MM.1S (cell line): ENCODE results near the gene TMEM191C.

Experiments used
- DNase-seq: peaks from one replicate; pipeline ENCODE4 v3.0.0-alpha.2; 2015
- H2AFZ ChIP-seq: fragments of 300-600 bp; sonication (generic); 2 replicates; pipeline ENCODE4 v1.6.0; 2016; ENCODE audit warnings: antibody characterized with exemption, low read length
- H3F3A ChIP-seq: fragments of 300-600 bp; sonication (generic); 2 replicates; pipeline ENCODE4 v1.6.1; 2016; ENCODE audit warnings: mild to moderate bottlenecking, antibody characterized with exemption, low read length, moderate library complexity, mixed read lengths; ENCODE audit not compliant: insufficient read depth
- H3K27ac ChIP-seq: fragments of 300-600 bp; sonication (generic); 2 replicates; pipeline ENCODE4 v1.5.1; 2016; ENCODE audit warnings: mild to moderate bottlenecking, low read length
- H3K27me3 ChIP-seq: fragments of 300-600 bp; sonication (generic); replicated peaks from 2 replicates; pipeline ENCODE4 v1.6.0; 2016; ENCODE audit warnings: low read length; ENCODE audit not compliant: insufficient read depth
- H3K36me3 ChIP-seq: fragments of 300-600 bp; sonication (generic); replicated peaks from 2 replicates; pipeline ENCODE4 v1.6.1; 2016; ENCODE audit warnings: mild to moderate bottlenecking, low read length, mixed read lengths; ENCODE audit not compliant: insufficient read depth
- H3K4me1 ChIP-seq: fragments of 300-600 bp; sonication (generic); 2 replicates; pipeline ENCODE4 v1.6.1; 2016; ENCODE audit warnings: low read length, mixed read lengths
- H3K4me2 ChIP-seq: fragments of 300-600 bp; sonication (generic); 2 replicates; pipeline ENCODE4 v1.6.0; 2016; ENCODE audit warnings: low read depth, low read length
- H3K4me3 ChIP-seq: fragments of 300-600 bp; sonication (generic); 2 replicates; pipeline ENCODE4 v1.5.1; 2016; ENCODE audit warnings: low read length, mixed read lengths
- H3K79me2 ChIP-seq: fragments of 300-600 bp; sonication (generic); 2 replicates; pipeline ENCODE4 v1.6.1; 2016; ENCODE audit warnings: mixed run types, low read length, mixed read lengths
- H3K9ac ChIP-seq: fragments of 300-600 bp; sonication (generic); 2 replicates; pipeline ENCODE4 v1.6.1; 2016; ENCODE audit warnings: low read length, mixed read lengths
- H3K9me2 ChIP-seq: fragments of 300-600 bp; sonication (generic); replicated peaks from 2 replicates; pipeline ENCODE4 v1.6.1; 2016; ENCODE audit warnings: mild to moderate bottlenecking, low read length, mixed read lengths; ENCODE audit not compliant: insufficient read depth
- H3K9me3 ChIP-seq: fragments of 300-600 bp; sonication (generic); replicated peaks from 2 replicates; pipeline ENCODE4 v1.6.1; 2016; ENCODE audit warnings: mild to moderate bottlenecking, low read length, mixed read lengths; ENCODE audit not compliant: insufficient read depth
- H4K20me1 ChIP-seq: fragments of 300-600 bp; sonication (generic); 2 replicates; pipeline ENCODE4 v1.6.1; 2016; ENCODE audit warnings: mild to moderate bottlenecking, low read length, moderate library complexity, mixed read lengths; ENCODE audit not compliant: insufficient read depth
- EZH2 ChIP-seq: fragments of 300-600 bp; sonication (generic); optimal IDR thresholded peaks from 2 replicates; pipeline ENCODE3; 2017; ENCODE audit warnings: low read depth, mild to moderate bottlenecking, antibody characterized with exemption, low read length, mixed read lengths
- EZH2phosphoT487 ChIP-seq: fragments of 300-600 bp; sonication (generic); IDR thresholded peaks from 2 replicates; pipeline ENCODE4 v1.6.1; 2018; ENCODE audit warnings: antibody characterized with exemption, low read length
- TF ChIP-seq, protein P1 (sequence below): fragments of 300-600 bp; sonication (generic); IDR thresholded peaks from 2 replicates; pipeline ENCODE4 v1.5.1; 2016; ENCODE audit warnings: antibody characterized with exemption, low read length, mixed read lengths

The TMEM191C gene

DNA sequence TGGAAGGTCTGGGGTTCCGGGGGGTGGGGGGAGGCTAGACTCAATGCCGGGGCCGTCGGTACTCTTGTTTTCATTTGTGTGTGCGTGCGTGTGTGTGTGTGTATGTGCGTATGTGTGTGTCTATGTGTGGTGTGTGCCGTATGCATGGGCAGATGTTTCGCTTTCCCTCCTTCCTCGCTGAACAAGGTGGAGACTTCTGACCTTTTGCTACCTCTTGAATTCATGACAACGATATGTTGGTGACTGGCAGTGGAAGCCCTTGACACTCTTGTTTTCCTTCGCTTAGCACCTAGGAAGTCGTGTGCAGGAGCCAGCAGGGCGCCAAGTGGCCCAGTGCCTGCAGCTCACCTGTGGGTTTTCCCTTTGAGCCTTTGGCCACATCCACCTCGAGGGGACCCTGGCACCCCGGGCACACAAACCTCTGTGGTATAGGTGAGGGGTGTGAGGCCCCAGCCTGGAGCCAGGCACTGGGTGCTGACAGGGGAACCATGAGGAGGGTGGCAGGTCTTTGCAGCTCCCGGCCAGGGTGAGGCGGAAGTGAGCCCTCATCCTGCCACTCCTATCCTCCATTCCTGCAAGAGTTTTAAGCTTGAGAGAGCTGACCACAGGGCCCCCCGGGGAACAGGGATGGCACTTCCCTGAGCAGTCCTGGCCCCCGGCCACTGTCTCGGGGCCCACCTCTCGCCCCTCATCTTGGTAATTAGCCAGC is 19.3 kb upstream of the TMEM191C start:
- H3K27me3 ChIP-seq: no peaks in the 10 kb centered on the region
- no peak overlapping the region for H3K9ac ChIP-seq
- H3K36me3 ChIP-seq: no peaks in the 10 kb centered on the region
- TF ChIP-seq EZH2 (no peak), EZH2phosphoT487 (no peak)
- TF ChIP-seq, protein P1, sequence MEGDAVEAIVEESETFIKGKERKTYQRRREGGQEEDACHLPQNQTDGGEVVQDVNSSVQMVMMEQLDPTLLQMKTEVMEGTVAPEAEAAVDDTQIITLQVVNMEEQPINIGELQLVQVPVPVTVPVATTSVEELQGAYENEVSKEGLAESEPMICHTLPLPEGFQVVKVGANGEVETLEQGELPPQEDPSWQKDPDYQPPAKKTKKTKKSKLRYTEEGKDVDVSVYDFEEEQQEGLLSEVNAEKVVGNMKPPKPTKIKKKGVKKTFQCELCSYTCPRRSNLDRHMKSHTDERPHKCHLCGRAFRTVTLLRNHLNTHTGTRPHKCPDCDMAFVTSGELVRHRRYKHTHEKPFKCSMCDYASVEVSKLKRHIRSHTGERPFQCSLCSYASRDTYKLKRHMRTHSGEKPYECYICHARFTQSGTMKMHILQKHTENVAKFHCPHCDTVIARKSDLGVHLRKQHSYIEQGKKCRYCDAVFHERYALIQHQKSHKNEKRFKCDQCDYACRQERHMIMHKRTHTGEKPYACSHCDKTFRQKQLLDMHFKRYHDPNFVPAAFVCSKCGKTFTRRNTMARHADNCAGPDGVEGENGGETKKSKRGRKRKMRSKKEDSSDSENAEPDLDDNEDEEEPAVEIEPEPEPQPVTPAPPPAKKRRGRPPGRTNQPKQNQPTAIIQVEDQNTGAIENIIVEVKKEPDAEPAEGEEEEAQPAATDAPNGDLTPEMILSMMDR: peak; percentile 14; the same call in 1 of the 2 replicates
- H3K4me1 ChIP-seq: no peaks in the 10 kb centered on the region
- 0 out of 2 replicates have a peak, but pooled peaks cover 9% of the 10 kb centered on the region for H3K79me2 ChIP-seq
- H4K20me1 ChIP-seq: no peaks in the 10 kb centered on the region
- H3K4me2 ChIP-seq: no peak overlapping the region
- no peaks in the 10 kb centered on the region for H3F3A ChIP-seq
- no peak for DNase-seq
- H2AFZ ChIP-seq: no peak overlapping the region
- no peak overlapping the region for H3K27ac ChIP-seq
- no peaks in the 10 kb centered on the region for H3K9me3 ChIP-seq
- no peak overlapping the region for H3K4me3 ChIP-seq
- H3K9me2 ChIP-seq: no peaks in the 10 kb centered on the region

DNA sequence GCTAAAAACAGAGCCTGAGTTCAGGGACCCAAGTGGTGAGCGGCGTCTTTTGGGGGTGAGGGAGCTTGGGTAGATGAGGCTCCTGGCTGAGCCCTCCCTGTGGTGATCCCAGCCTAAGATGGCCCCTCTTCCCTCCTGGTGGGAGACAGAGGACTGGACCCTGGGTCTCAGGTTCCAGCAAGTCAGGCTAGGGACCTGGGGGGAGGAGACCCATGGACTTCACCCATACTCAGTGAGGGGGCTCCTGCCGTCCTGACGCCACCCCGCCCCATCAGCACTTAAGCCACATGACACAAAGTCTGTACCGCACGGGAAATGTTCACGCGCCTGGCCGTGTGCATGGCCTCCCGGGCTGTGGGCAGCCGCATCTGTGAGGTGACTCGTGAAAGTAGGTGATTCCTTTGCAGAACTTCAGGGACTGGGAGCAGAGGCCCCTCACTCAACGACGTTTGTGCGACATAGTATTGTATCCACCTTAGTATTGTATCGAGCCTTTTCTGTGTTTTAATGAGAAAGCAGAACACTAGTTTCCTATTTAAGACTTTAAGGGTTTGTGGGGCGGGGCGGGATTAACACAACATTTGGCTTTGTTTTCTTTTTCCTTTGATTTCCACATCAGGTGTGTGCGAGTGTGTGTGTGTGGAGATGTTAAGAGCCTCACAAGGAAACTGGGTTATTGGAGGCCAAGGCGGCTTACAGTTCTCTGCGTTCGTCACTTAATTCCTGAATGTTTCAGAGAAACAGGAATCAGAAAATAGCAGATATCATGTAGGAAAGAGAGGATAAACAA is 18.4 kb upstream of the TMEM191C start:
- no peaks in the 10 kb centered on the region for H3F3A ChIP-seq
- H3K4me3 ChIP-seq: no peak overlapping the region
- no peaks in the 10 kb centered on the region for H3K9me3 ChIP-seq
- H4K20me1 ChIP-seq: no peaks in the 10 kb centered on the region
- no peaks in the 10 kb centered on the region for H3K27me3 ChIP-seq
- 0 out of 2 replicates have a peak, but pooled peaks cover under 1% of the 10 kb centered on the region for H3K79me2 ChIP-seq
- no peaks in the 10 kb centered on the region for H3K4me1 ChIP-seq
- no peaks in the 10 kb centered on the region for H3K36me3 ChIP-seq
- no peak overlapping the region for H3K9ac ChIP-seq
- H3K4me2 ChIP-seq: no peak overlapping the region
- no peak for DNase-seq
- H3K9me2 ChIP-seq: no peaks in the 10 kb centered on the region
- TF ChIP-seq EZH2phosphoT487 (no peak), EZH2 (no peak)
- TF ChIP-seq, protein P1: no peak
- H3K27ac ChIP-seq: no peak overlapping the region
- H2AFZ ChIP-seq: no peak overlapping the region

DNA sequence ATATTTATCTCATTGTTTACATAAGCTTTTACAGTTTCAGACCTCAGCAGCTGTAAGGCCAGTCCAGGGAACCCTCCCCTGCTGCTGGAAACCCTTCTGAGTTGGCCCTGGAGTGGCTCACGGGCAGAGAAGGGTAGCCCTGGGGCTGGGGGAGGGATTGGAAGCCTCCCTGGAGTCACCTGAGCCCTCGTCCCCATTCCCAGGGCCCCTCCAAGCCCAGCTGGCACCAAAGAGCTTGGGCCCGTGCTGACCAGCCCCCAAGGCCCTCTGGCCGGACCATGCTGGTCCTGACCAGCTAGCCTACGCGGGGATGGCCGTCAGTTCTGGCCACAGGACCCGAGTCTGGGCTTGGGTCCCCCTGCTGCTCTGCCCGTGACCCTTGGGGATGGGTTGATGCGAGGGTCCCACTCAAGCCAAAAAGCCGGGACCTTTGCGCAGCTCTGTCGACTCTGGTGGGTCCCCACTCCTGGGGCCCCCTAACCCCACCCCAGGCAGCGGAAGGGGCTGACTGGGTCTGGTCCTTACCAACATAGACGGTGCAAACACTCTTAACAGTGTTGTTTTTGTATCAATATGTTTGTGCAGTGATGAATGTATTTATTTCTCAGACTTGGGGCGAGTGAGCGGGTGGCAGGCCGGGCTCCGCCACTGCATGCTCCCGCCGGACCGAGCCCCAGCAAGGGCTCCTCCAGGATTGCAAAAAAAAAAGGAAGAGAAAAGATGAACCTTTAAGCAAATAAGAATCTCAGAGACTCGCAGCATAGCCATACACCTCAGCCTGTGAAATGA is 17.5 kb upstream of the TMEM191C start:
- Histone ChIP-seq H3K4me3 (no peak overlapping the region), H3K9me3 (no peaks in the 10 kb centered on the region), H3K4me1 (no peaks in the 10 kb centered on the region), H3K4me2 (no peak overlapping the region), H3K27ac (no peak overlapping the region), H3K9me2 (no peaks in the 10 kb centered on the region), H4K20me1 (no peaks in the 10 kb centered on the region), H3F3A (no peaks in the 10 kb centered on the region), H3K79me2 (no peaks in the 10 kb centered on the region), H2AFZ (no peak overlapping the region), H3K36me3 (no peaks in the 10 kb centered on the region), H3K27me3 (no peaks in the 10 kb centered on the region), H3K9ac (no peak overlapping the region)
- TF ChIP-seq EZH2phosphoT487 (no peak), EZH2 (no peak)
- DNase-seq: no peak
